Fibroblast of villous mesenchyme (primary cell): ENCODE measurements around the gene DOK6. TPM values are rescaled to one million over a fixed set of nuclear protein-coding genes. Genes with fewer than 3 reads are reported as not detected.

Source experiments
- DNase-seq: peaks from one replicate; pipeline ENCODE4 v3.0.0-alpha.2; 2010; ENCODE audit warnings: low read depth
- H3K4me3 ChIP-seq: 2 replicates; pipeline ENCODE4 v1.5.1; 2011; ENCODE audit warnings: low read depth, mild to moderate bottlenecking, low read length
- total RNA-seq: library from RNA; depleted of rRNA; stranded (reverse); fragments of >200 nt; gene quantifications from 2 replicates; pipeline ENCODE4 v1.2.3, GENCODE V29; 2012
- TF ChIP-seq, protein P1 (sequence below): IDR thresholded peaks from 2 replicates; pipeline ENCODE4 v1.5.1; 2012; ENCODE audit warnings: low read depth, mild to moderate bottlenecking, low read length; ENCODE audit not compliant: insufficient read depth

The DOK6 gene
- total RNA-seq, 1 donor = 6.9 TPM

DNA sequence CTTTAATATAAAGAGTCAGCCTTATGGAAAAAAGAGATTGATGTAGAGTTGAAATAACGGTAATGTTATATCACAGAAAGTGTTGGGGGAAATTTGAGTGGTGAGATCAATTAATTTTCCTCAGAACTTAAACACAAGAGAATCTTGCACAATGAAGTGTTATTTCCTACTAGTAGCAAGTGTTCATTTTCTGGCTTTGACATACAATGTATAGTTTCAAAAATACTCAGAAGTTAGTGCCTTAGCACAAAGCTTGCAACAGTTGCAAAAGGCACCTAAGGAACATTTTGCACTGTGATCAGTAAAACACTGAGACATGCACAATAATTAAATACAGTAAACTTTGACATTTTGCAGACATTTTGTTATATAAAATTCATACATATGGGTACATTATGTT lies 385.7 kb downstream of the DOK6 start:
- no peak for DNase-seq
- H3K4me3 ChIP-seq = no peak overlapping the region
- TF ChIP-seq, protein P1, sequence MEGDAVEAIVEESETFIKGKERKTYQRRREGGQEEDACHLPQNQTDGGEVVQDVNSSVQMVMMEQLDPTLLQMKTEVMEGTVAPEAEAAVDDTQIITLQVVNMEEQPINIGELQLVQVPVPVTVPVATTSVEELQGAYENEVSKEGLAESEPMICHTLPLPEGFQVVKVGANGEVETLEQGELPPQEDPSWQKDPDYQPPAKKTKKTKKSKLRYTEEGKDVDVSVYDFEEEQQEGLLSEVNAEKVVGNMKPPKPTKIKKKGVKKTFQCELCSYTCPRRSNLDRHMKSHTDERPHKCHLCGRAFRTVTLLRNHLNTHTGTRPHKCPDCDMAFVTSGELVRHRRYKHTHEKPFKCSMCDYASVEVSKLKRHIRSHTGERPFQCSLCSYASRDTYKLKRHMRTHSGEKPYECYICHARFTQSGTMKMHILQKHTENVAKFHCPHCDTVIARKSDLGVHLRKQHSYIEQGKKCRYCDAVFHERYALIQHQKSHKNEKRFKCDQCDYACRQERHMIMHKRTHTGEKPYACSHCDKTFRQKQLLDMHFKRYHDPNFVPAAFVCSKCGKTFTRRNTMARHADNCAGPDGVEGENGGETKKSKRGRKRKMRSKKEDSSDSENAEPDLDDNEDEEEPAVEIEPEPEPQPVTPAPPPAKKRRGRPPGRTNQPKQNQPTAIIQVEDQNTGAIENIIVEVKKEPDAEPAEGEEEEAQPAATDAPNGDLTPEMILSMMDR = no peak

DNA sequence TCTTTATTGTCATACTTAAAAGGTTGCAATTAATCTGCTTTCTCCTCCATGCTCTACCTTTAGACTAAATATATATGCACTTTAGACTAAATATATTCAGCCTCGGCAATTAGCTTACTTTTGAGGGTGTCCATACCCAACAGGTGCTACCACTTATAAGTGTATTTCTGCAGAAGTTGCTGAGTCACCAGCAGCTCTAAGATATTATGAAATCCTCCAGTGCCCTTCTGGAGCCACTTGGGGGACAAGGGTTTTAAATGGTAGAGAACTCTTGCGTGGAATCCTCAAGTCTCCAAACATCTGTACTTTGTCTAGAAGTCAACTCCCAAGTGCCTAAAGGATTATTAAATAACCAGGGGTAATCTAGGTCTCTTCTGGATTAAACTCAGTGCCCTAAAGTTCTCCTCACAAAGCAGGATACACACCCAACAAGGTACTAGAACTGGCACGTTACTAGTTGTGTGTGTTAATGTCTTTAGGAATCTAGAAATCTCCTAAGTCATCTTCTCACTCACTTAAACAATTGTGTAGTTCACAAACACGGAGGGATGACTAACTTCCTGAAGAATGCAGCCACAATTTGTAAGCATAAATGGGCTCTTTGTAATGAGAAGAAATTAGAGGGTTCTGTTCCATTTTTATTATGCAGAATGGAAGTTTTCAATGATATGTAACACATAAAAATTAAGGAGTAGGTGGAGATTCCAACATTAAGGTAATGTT lies 387.3 kb downstream of the DOK6 start:
- peak; percentile 56 for DNase-seq
- TF ChIP-seq, protein P1 = no peak
- no peak overlapping the region for H3K4me3 ChIP-seq

DNA sequence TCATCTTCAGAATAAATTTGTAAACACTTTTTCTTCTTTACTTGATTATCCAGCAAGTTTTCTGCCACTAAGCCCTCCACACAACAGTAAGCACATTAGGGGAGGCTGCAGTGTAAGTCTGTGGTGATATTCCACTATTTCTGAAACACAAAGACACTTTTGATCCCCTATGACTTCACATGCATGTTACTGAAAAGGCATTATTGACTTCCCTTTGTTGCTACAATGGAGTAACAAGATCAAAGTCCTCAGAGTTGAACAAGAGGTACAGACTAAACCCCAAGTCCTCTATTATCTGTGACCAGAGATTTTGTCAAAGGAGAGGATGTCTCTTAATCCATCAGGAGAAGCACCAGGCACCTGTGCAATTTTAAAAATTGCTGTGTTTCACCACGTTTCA lies 389.1 kb downstream of the DOK6 start:
- TF ChIP-seq, protein P1 = no peak
- no peak for DNase-seq

DNA sequence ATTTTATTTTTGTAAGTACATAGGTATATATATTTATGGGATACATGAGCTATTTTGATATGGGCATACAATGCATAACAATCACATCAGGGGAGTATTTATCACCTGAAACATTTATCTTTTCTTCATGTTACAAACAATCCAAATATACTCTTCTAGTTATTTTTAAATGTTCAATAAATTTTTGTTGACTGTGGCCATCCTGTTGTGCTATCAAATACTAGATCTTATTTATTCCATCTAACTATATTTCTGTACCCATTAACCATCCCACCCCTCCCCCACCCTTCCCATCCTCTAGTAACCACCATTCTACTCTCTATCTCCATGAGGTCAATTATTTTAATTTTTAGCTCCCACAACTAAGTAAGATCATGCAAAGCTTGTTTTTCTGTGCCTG lies 390.0 kb downstream of the DOK6 start:
- TF ChIP-seq, protein P1 = no peak
- no peak for DNase-seq
- H3K4me3 ChIP-seq = no peak overlapping the region

More for the DNA sequence above, 389.1 kb downstream of the DOK6 start:
- H3K4me3 ChIP-seq = no peak overlapping the region

DNA sequence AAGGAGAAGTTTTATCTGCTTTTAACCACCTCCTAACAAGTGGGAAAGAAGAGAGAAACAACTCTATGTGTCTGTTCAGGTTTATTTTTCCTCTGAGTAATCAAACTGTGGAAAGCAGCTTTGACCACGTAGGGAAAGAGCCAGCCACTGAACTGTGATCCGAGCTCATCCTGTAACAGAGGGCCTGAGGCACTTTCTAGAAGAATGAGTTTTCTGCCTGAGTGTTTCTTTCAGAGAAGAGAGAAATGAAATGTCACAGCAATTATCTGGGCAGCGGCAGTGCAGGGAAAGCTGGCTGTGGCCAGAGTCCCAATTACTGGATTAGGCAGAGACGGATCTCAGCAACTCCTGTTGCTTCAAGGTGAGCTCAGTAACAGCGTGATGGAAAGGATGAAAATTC lies 395.1 kb downstream of the DOK6 start:
- TF ChIP-seq, protein P1 = no peak
- DNase-seq = no peak
- H3K4me3 ChIP-seq = no peak overlapping the region

DNA sequence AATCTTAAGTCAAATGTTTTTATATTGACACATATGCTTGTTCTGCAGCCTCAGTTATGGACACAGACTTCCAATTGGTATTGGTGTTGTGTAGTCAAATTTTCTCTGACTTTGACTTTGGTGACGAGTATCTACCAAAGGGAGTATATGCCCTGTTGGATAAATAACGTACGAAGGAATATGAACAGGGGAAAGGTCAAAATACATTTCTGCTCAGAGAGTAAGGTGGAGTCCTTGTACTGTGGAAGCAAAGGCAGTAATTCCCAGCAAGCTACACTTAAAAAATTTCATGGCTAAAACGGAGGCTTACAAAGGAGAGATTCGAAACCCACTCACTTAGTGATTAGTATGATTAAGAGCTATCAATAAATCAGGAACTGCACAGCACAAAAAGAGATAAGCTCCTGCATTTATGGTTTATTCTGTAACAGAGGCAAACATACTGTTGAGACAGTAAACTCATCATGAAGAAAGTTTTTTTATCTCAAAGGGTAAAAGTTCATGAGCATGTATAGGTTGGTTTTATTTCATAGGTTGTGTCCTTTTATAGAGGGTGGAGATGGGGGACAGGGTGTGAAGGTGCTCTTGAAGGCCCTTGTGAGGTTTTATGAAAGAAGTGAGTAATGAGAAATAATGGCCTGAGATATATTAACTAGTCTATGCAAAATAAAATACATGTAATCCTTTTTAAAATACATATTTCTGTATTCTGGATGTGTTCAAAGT lies 404.3 kb downstream of the DOK6 start:
- DNase-seq = no peak
- TF ChIP-seq, protein P1 = no peak
- no peak overlapping the region for H3K4me3 ChIP-seq
